Jurkat, Clone E6-1 (cell line): ENCODE results near the gene ZNF407.

ENCODE experiments used
- DNase-seq: peaks from one replicate; pipeline ENCODE4 v3.0.0-alpha.2; 2011; ENCODE audit warnings: low read depth, low spot score
- H3K4me3 ChIP-seq: 2 replicates; pipeline ENCODE4 v1.5.1; 2011; ENCODE audit warnings: mild to moderate bottlenecking, low read length, control low read depth, moderate library complexity

Gene ZNF407

GRCh38 chr18:74623047-74623816, 25.6 kb downstream of the ZNF407 start:
- peak; percentile 27 for DNase-seq
- no peak overlapping the region for H3K4me3 ChIP-seq

GRCh38 chr18:74624466-74624865, 26.8 kb downstream of the ZNF407 start:
- no peak overlapping the region for H3K4me3 ChIP-seq
- no peak for DNase-seq

DNA sequence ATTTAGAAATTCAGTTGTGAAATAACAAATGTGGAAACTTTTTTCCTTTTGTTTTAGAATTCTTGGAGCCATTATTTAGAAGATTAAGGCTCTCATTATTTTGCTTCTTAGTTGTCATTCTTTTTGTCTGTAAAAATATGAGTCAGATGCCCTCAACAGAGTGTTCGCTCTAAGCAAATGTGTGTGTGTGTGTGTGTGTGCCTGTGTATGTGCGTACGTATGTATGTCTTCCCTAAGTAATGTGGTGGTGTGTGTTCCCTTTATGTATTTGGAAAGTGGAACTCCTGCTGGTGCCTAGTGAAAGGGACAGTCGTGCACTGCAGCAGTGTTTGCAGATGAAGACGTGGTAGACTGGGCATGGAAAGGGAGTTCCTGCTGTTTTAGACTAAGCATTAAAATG, 27.5 kb downstream of the ZNF407 start:
- no peak overlapping the region for H3K4me3 ChIP-seq
- DNase-seq, result no peak

- no peak overlapping the region for H3K4me3 ChIP-seq
- no peak for DNase-seq
These were observed 28.6 kb downstream of the ZNF407 start for GRCh38 chr18:74626049-74626874.

- DNase-seq, result no peak
- H3K4me3 ChIP-seq, result peak overlapping the region; percentile 33; the same call in 1 of the 2 replicates
These were observed 33.1 kb downstream of the ZNF407 start for GRCh38 chr18:74630804-74631203.

DNA sequence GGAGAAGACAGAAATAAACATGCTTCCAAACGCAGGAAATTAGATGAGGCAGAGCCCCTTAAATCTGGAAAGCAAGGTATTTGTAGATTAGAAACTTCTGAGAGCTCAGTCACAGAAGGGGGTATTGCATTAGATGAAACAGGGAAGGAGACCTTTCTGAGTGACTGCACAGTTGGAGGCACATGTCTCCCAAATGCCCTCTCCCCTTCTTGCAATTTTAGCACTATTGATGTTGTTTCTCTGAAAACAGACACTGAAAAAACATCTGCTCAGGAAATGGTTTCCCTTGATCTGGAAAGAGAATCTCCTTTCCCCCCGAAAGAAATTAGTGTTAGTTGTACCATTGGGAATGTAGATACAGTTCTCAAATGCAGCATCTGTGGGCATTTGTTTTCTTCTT, 33.5 kb downstream of the ZNF407 start:
- peak overlapping the region; percentile 33 for H3K4me3 ChIP-seq
- DNase-seq, result peak; percentile 65

DNA sequence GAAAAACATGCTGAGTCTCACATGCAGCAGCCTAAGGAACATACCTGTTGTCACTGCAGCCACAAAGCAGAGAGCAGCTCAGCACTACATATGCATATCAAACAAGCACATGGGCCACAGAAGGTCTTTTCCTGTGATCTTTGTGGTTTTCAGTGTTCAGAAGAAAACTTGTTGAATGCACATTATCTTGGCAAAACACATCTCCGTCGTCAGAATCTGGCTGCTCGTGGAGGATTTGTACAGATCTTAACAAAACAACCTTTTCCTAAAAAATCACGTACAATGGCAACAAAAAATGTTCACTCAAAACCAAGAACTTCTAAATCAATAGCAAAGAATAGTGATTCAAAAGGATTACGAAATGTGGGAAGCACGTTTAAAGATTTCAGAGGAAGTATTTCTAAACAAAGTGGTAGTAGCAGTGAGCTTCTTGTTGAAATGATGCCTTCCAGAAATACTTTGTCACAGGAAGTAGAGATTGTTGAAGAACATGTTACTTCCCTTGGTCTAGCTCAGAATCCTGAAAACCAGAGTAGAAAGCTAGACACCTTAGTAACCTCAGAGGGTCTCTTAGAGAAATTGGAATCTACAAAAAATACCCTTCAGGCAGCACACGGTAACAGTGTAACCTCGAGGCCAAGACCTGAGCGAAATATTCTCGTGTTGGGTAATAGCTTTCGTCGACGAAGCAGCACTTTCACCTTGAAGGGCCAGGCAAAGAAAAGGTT, 34.1 kb downstream of the ZNF407 start:
- peak; percentile 92 for DNase-seq

GRCh38 chr18:74632351-74632679, 34.6 kb downstream of the ZNF407 start:
- no peak overlapping the region; the same call in 1 of the 2 replicates for H3K4me3 ChIP-seq
- no peak for DNase-seq

More for the DNA sequence above, 34.1 kb downstream of the ZNF407 start:
- H3K4me3 ChIP-seq, result peak overlapping the region; percentile 33

- no peak overlapping the region for H3K4me3 ChIP-seq
- no peak for DNase-seq
These were observed 35.2 kb downstream of the ZNF407 start for GRCh38 chr18:74632856-74633255.

- DNase-seq, result no peak
- H3K4me3 ChIP-seq, result no peak overlapping the region
These were observed 36.1 kb downstream of the ZNF407 start for GRCh38 chr18:74633652-74634352.

- no peak overlapping the region for H3K4me3 ChIP-seq
- DNase-seq, result no peak
These were observed 37.7 kb downstream of the ZNF407 start for GRCh38 chr18:74635224-74635975.

DNA sequence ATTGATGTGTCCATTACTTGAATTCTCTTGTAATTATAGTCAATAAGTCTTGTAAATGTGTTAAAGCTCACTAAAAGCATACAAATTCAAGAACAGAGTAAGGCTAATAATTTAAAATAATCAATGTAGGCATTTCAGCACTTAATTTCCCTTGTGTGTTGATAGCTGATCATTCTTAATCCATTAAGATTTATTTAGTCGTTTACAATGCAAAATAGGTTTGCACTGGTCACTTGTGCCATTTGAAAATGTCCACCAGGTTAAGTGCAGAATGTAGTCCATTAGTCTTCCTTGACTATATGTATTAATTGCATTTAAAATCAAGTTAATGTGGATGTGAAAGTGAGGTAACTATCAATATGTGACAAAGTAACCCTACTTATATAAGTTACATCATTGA, 39.4 kb downstream of the ZNF407 start:
- H3K4me3 ChIP-seq, result no peak overlapping the region
- DNase-seq, result no peak

DNA sequence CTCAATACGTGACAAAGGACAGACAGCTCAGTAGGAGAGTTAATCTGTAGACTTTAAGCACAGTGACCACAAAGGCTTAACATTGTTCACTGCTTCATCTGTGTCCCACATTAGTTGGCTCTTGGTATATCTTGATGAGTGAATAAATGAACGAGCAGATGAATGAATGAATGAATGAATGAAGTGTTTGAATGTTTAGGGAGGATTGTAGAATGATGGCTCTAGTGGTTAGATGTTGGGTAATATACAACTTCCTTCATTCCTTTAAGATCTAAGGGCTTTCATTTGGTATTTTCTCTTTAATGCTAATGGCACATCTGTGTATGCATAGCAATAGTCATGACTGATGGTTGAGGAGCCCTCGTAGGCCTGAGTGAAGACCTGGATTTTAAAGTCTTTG, 40.5 kb downstream of the ZNF407 start:
- no peak overlapping the region for H3K4me3 ChIP-seq
- DNase-seq, result no peak

DNA sequence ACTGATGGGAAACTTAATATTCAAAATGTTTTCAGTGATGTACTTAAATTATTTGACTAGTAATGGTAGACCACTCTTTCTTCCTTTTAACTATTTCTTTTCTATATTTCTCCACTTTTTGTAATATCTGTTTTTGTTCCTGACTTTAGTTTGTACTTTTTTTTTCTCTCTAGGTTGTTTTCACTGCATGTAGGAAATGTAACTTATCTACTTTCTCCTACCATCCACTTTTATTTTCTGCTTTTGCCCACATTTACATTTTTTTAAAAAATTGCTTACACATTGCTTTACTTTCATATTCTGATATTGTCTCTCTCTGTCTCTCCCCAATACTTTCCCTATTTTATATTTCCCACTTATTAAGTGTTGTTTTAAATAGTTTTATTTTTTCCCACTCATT, 47.0 kb downstream of the ZNF407 start:
- DNase-seq, result no peak
- no peak overlapping the region for H3K4me3 ChIP-seq

GRCh38 chr18:74645679-74646078, 48.0 kb downstream of the ZNF407 start:
- DNase-seq, result no peak
- H3K4me3 ChIP-seq, result no peak overlapping the region

DNA sequence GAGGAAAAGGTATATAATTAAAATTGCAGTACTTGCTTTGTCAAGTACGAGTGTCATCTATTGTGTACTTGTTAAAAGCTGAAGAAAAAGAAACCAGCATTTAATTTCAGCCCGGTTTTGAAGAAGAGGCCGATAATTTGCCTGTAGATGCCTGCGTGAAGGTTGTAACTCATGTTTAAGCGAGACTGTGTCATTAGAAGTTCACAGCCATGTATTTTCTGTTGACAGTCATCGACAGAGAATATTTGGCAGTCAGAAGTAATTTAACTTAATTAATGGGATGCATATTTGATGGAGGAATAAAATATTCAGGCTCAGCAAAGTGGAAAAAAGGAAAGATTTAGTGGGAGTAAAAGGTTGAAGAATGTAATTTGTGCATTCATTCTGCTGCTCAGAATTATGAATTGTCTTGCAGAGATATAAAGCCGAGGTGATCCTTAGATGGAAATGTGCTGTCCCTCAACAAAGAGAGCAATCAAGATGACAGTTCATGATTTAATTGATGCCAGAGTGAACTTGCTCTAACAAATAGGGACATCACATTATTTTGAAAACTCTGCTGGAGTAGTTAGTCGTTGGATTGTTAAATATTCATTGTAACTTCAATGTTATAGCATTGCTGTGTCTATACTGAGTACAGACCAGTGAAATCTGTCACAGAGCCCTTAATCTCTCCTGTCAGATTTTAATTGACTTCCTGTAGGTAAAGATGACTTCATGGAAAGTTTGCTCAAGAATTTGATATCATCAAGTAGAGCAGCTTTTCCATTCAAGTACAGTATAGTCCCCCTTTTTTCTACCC, 53.9 kb downstream of the ZNF407 start:
- DNase-seq, result no peak
- H3K4me3 ChIP-seq, result no peak overlapping the region

- no peak overlapping the region for H3K4me3 ChIP-seq
- DNase-seq, result peak; percentile 41
These were observed 54.8 kb downstream of the ZNF407 start for GRCh38 chr18:74652392-74652988.
